Lung (tissue), 16 donors: ENCODE measurements around the gene GAK. TPM values are rescaled to one million over a fixed set of nuclear protein-coding genes. Genes with fewer than 3 reads are reported as not detected.
"Not testable (repeated sequence)": the region's sequence is repeated elsewhere in the genome, so short reads cannot be mapped to it uniquely, and the experiment has no call there.

ENCODE experiments used
- ATAC-seq: fragments of 200-7000 bp; cut with Tn5 transposase; one replicate; pipeline ENCODE4 v1.9.1; 2020; ENCODE audit warnings: moderate number of reproducible peaks; ENCODE audit not compliant: insufficient read depth, low FRiP score
- DNase-seq, 3 donors: peaks; one replicate each; pipeline ENCODE4 v3.0.0-alpha.2; 2013 to 2017
- H3K27ac ChIP-seq, 2 donors: one replicate each; pipeline ENCODE4 v1.5.1; 2013; ENCODE audit warnings: mild to moderate bottlenecking in 2 of 2, moderate library complexity in 2 of 2, control low read depth in 1 of 2, inconsistent platforms in 1 of 2, low read depth in 1 of 2, low read length in 1 of 2
- H3K27me3 ChIP-seq, 3 donors: one replicate each; pipeline ENCODE4 v1.5.1; 2013; ENCODE audit warnings: low read length in 2 of 3; ENCODE audit not compliant: control insufficient read depth in 3 of 3, insufficient read depth in 3 of 3
- H3K36me3 ChIP-seq, 4 donors: one replicate each; pipeline ENCODE4 v1.5.1; 2013; ENCODE audit warnings: low read length in 4 of 4, mild to moderate bottlenecking in 1 of 4, moderate library complexity in 1 of 4; ENCODE audit not compliant: control insufficient read depth in 4 of 4, insufficient read depth in 4 of 4
- H3K4me1 ChIP-seq, 5 donors: one replicate each; pipeline ENCODE4 v1.5.1; 2013; ENCODE audit warnings: low read length in 5 of 5, mild to moderate bottlenecking in 2 of 5, moderate library complexity in 1 of 5; ENCODE audit not compliant: control insufficient read depth in 5 of 5, insufficient read depth in 5 of 5
- H3K4me3 ChIP-seq: one replicate; pipeline ENCODE4 v1.5.1; 2013; ENCODE audit warnings: mild to moderate bottlenecking, control low read depth, moderate library complexity
- H3K9ac ChIP-seq, 2 donors: one replicate each; pipeline ENCODE4 v1.5.1; 2013; ENCODE audit warnings: low read length in 2 of 2, control low read depth in 1 of 2; ENCODE audit not compliant: insufficient read depth in 1 of 2
- H3K9me3 ChIP-seq, 4 donors: one replicate each; pipeline ENCODE4 v1.5.1; 2013; ENCODE audit warnings: low read length in 3 of 4, mild to moderate bottlenecking in 1 of 4, moderate library complexity in 1 of 4; ENCODE audit not compliant: control insufficient read depth in 4 of 4, insufficient read depth in 3 of 4
- CTCF ChIP-seq: IDR thresholded peaks from 2 replicates; pipeline ENCODE4 v1.5.1; 2012; ENCODE audit warnings: mild to moderate bottlenecking; ENCODE audit errors: control extremely low read depth, extremely low read depth
- WGBS, 2 donors: extraction: QIAGEN DNeasy Blood & Tissue Kit; methylation state at CpG; one replicate each; pipeline ENCODE4 v1.1.7; 2013; 5-methylcytosine and 5-hydroxymethylcytosine counted together
- long read RNA-seq, 5 donors: transcript quantifications; one replicate each; lab custom pipeline, GENCODE V29; 2026
- polyA plus RNA-seq, 2 donors: library from polyadenylated mRNA; stranded (reverse); fragments of 200-250 nt; gene quantifications; one replicate each; pipeline ENCODE4 v1.2.1, GENCODE V29; 2013
- total RNA-seq, 2 donors: library from RNA; depleted of rRNA in 1 of 2; stranded (reverse); fragments of >200 nt in 1 of 2; gene quantifications; one replicate each; pipeline ENCODE4 v1.2.1, GENCODE V29; 2014 to 2021
- donor health status: control.
- donor health status: control.
- donor health status: Bipolar disorder and iron deficiency.
- donor health status: healthy.
- donor health status: DM: yes; HTN: yes; CAD: no.

GAK gene
- total RNA-seq (100 to 1,000 TPM; 101 to 156 TPM), polyA plus RNA-seq (100 to 1,000 TPM; 119 to 178 TPM)
- long read RNA-seq, donor 1, full-length matches to known transcripts: 2 of 2 reads
- long read RNA-seq, donor 1, partial matches to known transcripts: 0 of 2 reads
- long read RNA-seq, donor 1, other reads (novel, unspliced or antisense): 0 of 2 reads
- long read RNA-seq, donor 2, partial matches to known transcripts: 0 of 3 reads
- long read RNA-seq, donor 2, other reads (novel, unspliced or antisense): 0 of 3 reads
- long read RNA-seq, donor 3, full-length matches to known transcripts: 6 of 6 reads
- long read RNA-seq, donor 3, partial matches to known transcripts: 0 of 6 reads
- long read RNA-seq, donor 3, other reads (novel, unspliced or antisense): 0 of 6 reads
- long read RNA-seq, donor 4, partial matches to known transcripts: 0 of 2 reads
- long read RNA-seq, donor 4, other reads (novel, unspliced or antisense): 0 of 2 reads
- long read RNA-seq, donor 5, full-length matches to known transcripts: 4 of 16 reads
- long read RNA-seq, donor 5, partial matches to known transcripts: 6 of 16 reads
- long read RNA-seq, donor 5, other reads (novel, unspliced or antisense): 6 of 16 reads

- peak within 1 kb of the TSS; percentile 93 for H3K4me3 ChIP-seq
- H3K36me3 ChIP-seq: peaks cover 0 to 5% (median 2%) of the 10 kb centered on the region in 4 donors
- WGBS, 2 donors: 0% methylated on average over 72 to 99 of the region's 99 CpGs
- no peak for TF ChIP-seq CTCF
- H3K9me3 ChIP-seq: no peaks in the 10 kb centered on the region
- peak; percentile 96 for ATAC-seq
- H3K27ac ChIP-seq: peak within 1 kb of the TSS; percentile 97 to 98
- peak within 1 kb of the TSS; percentile 81 to 90 for H3K9ac ChIP-seq
- peak; percentile 95 to 98 (median 96) for DNase-seq
- H3K4me1 ChIP-seq: peaks cover 5 to 19% (median 10%) of the 10 kb centered on the region in 5 donors
- no peaks in the 10 kb centered on the region for H3K27me3 ChIP-seq
Measured at GRCh38 chr4:931960-932712, at the start of gene GAK, which contains the start of gene TMEM175. Gene GAK, minus strand, starts transcription at chr4:932316. Its CDS starts 129 bp downstream, at chr4:932187. Gene TMEM175, plus strand, starts transcription at chr4:932460. Its CDS starts 15,280 bp downstream, at chr4:947740.

- peaks cover 0 to 6% (median 0%) of the 10 kb centered on the region in 5 donors for H3K4me1 ChIP-seq
- H3K36me3 ChIP-seq: no peaks in the 10 kb centered on the region
- no peak overlapping the region for H3K4me3 ChIP-seq
- DNase-seq (peak in 1 of 3 donors; percentile 43), ATAC-seq (no peak)
- H3K27me3 ChIP-seq: no peaks in the 10 kb centered on the region
- H3K9me3 ChIP-seq: no peaks in the 10 kb centered on the region
- TF ChIP-seq CTCF: no peak
- no peak overlapping the region for H3K9ac ChIP-seq
- WGBS, 2 donors: 27 to 42% methylated on average over 20 of the region's 20 CpGs
- peak overlapping the region in 1 of 2 donors; percentile 2 for H3K27ac ChIP-seq
Measured at GRCh38 chr4:978957-979701, 47.0 kb upstream of the GAK start.

- peaks cover 4 to 24% (median 6%) of the 10 kb centered on the region in 5 donors for H3K4me1 ChIP-seq
- not testable (repeated sequence) for H3K9ac ChIP-seq, H3K9me3 ChIP-seq, H3K4me3 ChIP-seq, DNase-seq, H3K27me3 ChIP-seq, ATAC-seq, H3K27ac ChIP-seq, H3K36me3 ChIP-seq
- WGBS, 2 donors: 97 to 98% methylated on average over 6 to 23 of the region's 25 CpGs
Measured at GRCh38 chr4:976016-976415, 43.9 kb upstream of the GAK start.
